NOMO-1 (cell line): ENCODE results near the gene OPRL1.
A peak's percentile ranks its signal among the peaks of the same experiment; 100 is the strongest.
"Not testable (repeated sequence)": the region's sequence is repeated elsewhere in the genome, so short reads cannot be mapped to it uniquely, and the experiment has no call there.

ENCODE experiments used
- DNase-seq, 2 experiments: peaks; one replicate each; lab custom pipeline; 2025; ENCODE audit not compliant: unreplicated experiment in 2 of 2; lab: John Stamatoyannopoulos, UW

OPRL1 gene

GRCh38 chr20:64083378-64083803, 3.5 kb downstream of the OPRL1 start:
- DNase-seq = peak; percentile 54 to 61

DNA sequence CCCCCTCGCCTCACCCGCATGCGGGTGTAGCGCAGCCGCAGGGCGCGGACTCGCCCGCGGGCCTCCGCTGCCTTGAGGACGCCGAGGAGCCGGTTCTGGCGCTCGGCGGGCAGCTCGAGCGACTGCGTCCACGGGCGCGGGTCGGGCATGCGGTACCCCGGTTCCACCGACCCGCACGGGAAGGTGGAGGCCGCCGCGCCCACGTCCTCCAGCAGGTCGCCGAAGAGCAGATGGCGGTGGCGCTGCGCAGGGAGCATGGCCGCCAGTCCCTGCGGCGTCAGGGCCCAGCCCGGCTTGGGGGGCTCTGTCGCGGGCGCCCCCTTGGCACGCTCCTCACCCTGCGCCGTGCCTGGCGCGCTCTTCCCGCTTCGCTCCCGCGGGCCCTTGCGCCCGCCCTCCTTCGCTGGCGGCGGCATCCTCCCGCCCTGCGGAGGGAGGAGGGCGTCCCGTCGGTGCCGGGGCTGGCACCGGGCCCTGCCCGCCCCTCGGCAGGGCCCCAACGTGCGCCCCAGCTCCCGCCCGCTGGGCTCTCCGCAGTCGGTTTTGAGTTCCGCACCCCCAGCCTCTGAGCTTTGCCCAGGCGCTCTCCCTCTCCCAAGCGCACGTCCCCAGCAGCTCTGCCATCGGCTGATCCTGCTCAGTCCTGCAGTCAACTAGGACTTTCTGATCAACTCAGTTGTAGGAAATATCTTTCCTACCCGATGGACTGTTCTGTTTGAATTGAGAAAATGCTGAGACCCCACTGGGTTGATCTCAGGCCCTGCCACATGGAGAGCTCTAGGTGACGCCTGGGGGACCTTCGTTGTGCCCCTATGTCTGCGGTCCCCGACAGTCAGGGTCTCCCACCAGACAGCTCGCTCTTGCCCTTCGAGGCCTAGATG, 4.2 kb downstream of the OPRL1 start, which contains the start of gene LKAAEAR1:
LKAAEAR1 (minus strand) TSS at position 595 of the 881 bp plus-strand sequence; CDS start at position 416, 179 bp downstream.
- DNase-seq = peak in 1 of 2 experiments; percentile 49

GRCh38 chr20:64084685-64085152, 4.8 kb downstream of the OPRL1 start:
- no peak for DNase-seq

DNA sequence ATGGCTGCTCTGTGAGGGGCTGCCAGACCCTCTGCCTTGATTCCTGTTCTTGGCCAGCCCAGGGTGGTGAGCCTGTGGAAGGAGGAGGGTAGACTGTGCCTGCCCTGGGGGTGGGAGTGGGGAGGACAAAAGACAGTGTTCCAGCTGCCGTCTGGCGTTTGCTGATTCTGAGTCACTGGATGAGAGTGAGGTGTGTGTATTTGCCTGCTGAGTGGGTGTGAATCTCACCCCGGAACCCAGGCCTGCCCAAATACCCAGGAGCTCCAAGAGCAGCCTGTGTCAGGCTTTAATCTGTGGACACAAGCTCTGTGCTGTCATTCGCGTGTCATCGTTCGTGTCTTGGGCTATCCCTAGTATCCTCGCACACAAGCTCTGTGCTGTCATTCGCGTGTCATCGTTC, 6.9 kb downstream of the OPRL1 start:
- no peak for DNase-seq

DNA sequence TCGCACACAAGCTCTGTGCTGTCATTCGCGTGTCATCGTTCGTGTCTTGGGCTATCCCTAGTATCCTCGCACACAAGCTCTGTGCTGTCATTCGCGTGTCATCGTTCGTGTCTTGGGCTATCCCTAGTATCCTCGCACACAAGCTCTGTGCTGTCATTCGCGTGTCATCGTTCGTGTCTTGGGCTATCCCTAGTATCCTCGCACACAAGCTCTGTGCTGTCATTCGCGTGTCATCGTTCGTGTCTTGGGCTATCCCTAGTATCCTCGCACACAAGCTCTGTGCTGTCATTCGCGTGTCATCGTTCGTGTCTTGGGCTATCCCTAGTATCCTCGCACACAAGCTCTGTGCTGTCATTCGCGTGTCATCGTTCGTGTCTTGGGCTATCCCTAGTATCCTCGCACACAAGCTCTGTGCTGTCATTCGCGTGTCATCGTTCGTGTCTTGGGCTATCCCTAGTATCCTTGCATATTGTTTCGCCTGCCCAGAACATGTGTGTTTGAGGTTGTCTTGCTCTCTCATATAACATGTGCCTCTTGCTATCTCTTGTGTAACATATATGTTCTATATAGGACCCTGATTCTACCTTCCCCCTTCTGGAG, 7.4 kb downstream of the OPRL1 start:
- DNase-seq = not testable (repeated sequence)

GRCh38 chr20:64088586-64088985, 8.7 kb downstream of the OPRL1 start:
- not testable (repeated sequence) for DNase-seq

DNA sequence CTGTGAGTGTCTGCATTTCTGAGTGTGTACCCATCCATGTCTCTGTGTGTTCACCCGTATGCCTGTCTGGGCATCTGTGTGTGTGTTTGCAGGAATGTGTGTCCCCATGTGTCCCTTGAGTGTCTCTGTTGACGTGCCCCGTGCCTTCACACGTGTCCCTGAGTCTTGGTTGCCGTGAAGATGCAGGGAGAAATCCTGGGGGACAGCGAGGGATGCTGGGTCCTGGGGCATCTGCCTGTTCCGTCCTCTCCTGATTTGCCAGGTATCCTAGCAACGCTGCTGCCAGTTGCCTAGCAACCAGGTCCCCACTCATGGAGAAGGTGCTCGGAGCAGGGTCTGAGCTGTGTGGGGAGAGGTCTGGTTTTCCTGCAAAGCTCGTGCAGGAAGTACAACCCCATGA, 10.3 kb downstream of the OPRL1 start:
- no peak for DNase-seq

DNA sequence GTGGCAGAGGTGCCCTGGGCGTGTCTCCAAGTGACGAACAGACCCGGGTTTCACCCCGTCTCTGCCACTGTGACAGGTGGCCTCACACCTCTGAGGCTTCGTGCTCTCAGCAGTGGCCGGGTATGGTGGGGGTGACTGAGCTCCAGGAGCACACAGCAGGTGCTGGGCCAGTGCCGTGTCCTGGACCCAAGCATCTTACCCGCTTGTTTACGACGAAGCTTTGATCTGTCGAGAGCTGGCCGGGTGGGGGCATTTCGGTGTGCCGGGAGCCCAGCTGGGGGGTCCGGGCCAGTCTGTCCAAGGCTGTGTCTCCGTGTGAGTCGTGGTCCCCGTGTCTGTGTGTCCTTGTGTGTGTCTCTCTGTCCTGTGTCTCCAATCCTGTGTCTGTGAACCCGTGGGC, 11.5 kb downstream of the OPRL1 start:
- no peak for DNase-seq

DNA sequence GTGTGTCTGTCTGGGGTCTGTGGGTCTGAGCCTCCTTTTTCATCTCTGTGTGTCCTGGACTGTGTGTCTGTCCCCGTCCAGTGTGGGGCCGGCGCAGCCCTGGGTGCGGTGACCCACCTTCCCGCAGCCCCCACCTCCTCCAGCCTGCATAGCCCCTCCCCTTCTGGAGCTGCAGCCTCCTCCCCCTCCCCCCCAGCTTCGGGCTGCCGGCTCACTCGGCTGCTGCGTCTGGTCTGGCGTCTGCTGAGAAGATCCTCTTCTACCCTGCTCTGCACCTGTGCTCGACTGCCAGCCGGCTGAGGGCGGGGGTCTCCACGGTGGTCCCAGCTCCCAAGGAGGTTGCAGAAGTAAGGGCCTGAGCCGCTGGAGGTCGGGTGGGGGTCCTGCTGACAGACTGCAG, 11.9 kb downstream of the OPRL1 start:
- DNase-seq = no peak

GRCh38 chr20:64092258-64093012, 12.6 kb downstream of the OPRL1 start:
- DNase-seq = no peak

DNA sequence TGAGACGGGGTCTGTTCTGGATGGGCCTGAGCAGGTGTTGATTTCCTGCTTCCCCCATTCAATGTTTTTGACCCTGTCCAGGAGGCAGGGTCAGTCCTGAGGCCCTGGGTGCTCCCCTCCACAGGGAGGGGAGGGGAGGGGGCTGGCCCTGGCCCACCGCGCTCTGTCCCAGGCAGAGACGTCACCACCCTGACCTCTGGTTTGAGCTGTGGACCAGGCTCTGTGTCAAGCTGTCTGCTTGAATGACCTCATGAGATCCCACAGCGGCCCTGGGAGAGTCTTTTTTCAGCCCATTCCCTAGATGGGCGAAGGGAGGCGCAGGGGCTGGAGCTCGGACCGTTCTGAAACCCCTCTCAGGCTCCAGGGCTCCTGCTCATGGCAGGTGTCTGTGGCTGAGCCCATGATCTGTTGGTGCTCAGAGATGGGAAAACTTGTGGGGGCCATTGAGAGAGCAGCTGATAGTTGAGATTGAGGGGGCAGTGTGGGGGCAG, 13.2 kb downstream of the OPRL1 start:
- no peak for DNase-seq

- DNase-seq = no peak
These were observed 15.6 kb downstream of the OPRL1 start for GRCh38 chr20:64095455-64095854.

DNA sequence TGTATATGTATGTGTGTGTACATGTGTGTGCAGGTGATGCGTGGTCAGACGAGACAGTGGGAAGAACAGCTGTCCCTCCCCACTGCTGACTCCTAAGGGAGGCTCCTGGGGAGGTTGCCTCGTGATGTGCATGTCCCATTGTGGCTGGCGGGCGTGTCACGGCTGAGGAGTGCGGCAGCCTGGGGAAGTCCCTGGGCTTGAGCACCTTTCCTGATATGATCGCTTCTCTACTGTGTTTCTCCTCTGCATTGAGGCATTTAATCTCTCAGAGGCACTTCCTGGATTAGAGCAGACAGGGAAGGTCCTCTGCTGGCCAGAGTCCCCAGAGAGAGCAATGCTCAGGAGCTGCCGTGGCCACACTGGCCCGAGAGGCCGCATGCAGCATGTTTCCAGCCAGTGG, 16.0 kb downstream of the OPRL1 start:
- no peak for DNase-seq

GRCh38 chr20:64096535-64096934, 16.7 kb downstream of the OPRL1 start:
- DNase-seq = no peak

- no peak for DNase-seq
These were observed 18.7 kb downstream of the OPRL1 start for GRCh38 chr20:64098471-64099013.

DNA sequence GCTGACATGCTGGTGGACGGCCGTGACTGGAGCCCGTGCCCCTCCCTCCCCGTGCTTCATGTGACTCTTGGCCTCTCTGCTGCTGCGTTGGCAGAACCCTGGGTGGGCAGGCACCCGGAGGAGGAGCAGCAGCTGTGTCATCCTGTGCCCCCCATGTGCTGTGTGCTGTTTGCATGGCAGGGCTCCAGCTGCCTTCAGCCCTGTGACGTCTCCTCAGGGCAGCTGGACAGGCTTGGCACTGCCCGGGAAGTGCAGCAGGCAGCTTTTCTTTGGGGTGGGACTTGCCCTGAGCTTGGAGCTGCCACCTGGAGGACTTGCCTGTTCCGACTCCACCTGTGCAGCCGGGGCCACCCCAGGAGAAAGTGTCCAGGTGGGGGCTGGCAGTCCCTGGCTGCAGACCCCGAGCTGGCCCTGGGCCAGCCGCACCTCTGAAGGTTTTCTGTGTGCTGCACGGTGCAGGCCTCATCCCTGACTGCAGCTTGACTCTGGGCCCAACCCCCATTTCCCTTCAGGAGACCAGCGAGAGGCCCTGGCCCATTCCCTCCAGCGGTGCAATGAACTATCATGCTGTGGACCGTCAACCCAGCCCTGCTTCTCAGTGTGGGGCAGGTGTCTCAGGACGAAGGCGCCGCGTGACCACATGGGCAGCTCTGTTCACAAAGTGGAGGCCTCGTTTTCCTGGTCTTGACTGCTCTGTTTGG, 19.4 kb downstream of the OPRL1 start:
- no peak for DNase-seq

GRCh38 chr20:64099880-64100565, 20.1 kb downstream of the OPRL1 start:
- no peak for DNase-seq

DNA sequence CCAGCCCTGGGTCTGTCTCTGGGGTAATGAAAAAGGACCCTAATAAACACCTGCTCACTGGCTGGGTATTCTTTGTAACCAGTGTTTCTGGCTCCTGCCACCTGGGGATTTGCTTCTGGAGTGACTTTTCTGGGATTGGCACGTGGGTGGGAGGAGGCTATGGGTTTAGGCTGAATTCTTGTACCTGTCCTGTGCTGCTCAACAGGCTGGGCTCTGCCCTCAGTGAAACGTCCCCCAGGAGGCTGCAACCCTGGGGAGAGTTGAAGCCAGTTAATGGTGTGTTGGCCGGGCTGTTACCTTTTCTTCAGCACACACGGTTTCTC, 20.6 kb downstream of the OPRL1 start:
- DNase-seq = no peak

DNA sequence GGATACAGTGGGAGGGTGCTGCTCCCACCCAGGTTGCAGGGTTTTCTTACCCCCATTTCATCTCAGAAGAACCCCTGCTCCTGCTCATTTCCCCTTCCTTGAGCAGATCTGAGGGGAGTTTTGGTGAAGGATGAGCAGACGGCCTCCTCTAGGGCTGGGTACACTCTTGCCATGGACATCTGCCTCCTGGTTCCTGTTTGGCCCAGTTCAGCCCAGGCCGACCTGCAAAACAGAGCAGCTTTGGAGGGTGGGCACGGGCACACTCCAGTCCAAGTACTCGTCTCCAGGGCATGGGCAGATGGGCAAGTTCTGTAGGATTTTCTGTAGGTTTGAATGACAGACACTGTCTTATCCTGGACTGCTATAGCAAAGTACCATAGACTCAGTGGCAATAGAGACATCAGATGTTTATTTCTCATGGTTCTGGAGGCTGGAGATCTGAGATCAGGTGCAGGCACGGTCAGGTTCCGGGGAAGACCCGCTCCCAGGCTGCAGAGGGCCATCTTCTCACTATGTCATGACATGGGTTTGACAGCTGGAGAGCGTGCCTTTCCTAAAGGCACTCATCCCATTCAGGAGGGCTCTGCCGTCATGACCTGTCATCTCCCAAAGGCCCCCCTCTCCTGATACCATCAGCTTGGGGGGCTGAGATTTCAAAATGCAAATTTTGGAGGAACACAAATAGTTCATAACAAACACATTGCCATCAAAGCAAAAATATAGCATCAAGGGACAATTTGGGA, 21.2 kb downstream of the OPRL1 start:
- no peak for DNase-seq
